Loucy (cell line): ENCODE results near the gene GRID1.

Experiments used
- EZH2phosphoT487 ChIP-seq: fragments of 200-600 bp; IDR thresholded peaks from 2 replicates; pipeline ENCODE4 v1.6.1; 2018; ENCODE audit warnings: antibody characterized with exemption, mild to moderate bottlenecking, moderate library complexity, borderline replicate concordance
- TF ChIP-seq, protein P1 (sequence below): fragments of 200-600 bp; sonication (generic); conservative IDR thresholded peaks from 2 replicates; pipeline ENCODE4 v1.5.1; 2014; ENCODE audit warnings: mild to moderate bottlenecking, antibody characterized with exemption, low read length

DNA sequence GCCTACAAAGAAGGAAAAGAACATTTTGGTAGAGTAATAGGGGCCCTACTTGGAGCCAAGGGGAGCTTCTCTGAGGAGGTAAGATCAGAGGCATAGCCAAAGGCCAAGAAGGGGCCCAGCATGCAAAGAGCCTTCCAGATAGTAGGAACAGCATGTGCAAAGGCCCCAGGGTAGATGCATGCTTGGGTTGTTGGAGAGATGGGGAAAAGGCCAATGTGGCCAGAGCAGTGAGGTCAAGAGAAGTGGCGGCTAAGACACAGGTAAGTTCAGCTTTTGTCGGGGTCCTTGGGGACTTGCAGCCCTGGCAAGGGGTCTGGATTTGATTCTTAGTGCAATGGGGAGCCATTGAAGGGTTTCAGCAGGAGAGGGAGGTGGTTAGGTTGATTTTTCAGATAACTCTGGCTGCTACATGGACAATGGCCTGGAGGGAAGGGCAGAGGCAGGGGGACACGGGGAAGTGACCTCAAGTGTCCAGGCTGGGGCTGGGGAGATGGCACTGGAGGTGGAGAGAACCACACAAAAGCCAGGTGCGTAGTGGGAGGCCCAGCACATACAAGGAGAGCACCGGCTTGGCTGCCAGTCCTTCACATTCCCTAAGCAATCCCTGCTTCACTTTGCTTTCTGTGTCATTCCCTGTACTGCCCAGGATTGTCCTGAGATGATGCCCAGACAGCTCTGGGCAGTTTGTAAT is 16.5 kb downstream of the GRID1 start:
- TF ChIP-seq, protein P1, sequence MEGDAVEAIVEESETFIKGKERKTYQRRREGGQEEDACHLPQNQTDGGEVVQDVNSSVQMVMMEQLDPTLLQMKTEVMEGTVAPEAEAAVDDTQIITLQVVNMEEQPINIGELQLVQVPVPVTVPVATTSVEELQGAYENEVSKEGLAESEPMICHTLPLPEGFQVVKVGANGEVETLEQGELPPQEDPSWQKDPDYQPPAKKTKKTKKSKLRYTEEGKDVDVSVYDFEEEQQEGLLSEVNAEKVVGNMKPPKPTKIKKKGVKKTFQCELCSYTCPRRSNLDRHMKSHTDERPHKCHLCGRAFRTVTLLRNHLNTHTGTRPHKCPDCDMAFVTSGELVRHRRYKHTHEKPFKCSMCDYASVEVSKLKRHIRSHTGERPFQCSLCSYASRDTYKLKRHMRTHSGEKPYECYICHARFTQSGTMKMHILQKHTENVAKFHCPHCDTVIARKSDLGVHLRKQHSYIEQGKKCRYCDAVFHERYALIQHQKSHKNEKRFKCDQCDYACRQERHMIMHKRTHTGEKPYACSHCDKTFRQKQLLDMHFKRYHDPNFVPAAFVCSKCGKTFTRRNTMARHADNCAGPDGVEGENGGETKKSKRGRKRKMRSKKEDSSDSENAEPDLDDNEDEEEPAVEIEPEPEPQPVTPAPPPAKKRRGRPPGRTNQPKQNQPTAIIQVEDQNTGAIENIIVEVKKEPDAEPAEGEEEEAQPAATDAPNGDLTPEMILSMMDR: no peak
- no peak for TF ChIP-seq EZH2phosphoT487
